C4-2B (cell line): ENCODE measurements around the gene KPNA6.

Experiments used
- ZFX ChIP-seq: fragments of 450-650 bp; IDR thresholded peaks from 2 replicates; pipeline ENCODE4 v1.6.1; 2017
- TF ChIP-seq, protein P1 (sequence below): fragments of 450-650 bp; conservative IDR thresholded peaks from 2 replicates; pipeline ENCODE4 v1.5.1; 2017; ENCODE audit warnings: mild to moderate bottlenecking

GRCh38 chr1:32142446-32143301 is 34.8 kb downstream of the KPNA6 start:
- TF ChIP-seq, protein P1, sequence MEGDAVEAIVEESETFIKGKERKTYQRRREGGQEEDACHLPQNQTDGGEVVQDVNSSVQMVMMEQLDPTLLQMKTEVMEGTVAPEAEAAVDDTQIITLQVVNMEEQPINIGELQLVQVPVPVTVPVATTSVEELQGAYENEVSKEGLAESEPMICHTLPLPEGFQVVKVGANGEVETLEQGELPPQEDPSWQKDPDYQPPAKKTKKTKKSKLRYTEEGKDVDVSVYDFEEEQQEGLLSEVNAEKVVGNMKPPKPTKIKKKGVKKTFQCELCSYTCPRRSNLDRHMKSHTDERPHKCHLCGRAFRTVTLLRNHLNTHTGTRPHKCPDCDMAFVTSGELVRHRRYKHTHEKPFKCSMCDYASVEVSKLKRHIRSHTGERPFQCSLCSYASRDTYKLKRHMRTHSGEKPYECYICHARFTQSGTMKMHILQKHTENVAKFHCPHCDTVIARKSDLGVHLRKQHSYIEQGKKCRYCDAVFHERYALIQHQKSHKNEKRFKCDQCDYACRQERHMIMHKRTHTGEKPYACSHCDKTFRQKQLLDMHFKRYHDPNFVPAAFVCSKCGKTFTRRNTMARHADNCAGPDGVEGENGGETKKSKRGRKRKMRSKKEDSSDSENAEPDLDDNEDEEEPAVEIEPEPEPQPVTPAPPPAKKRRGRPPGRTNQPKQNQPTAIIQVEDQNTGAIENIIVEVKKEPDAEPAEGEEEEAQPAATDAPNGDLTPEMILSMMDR: no peak
- no peak for TF ChIP-seq ZFX
